ENCODE results near the gene PIMREG. TPM values are rescaled to one million over a fixed set of nuclear protein-coding genes. Genes with fewer than 3 reads are reported as not detected.

PIMREG gene
- total RNA-seq: 37.6 and 38.3 TPM in 2 replicates

GRCh38 chr17:6443692-6444570 is at the start of gene PIMREG:
TSS of gene PIMREG (plus strand) at chr17:6444455. CDS start at chr17:6445111, 656 bp downstream.

GRCh38 chr17:6435051-6435450 is 9.2 kb upstream of the PIMREG start, which contains the start of gene AIPL1:
TSS of gene AIPL1 (minus strand) at chr17:6435121. CDS start at chr17:6435104, 17 bp downstream.

Other genes starting within 250 kb of the PIMREG start
- not detected in 2 replicates for gene AIPL1, start 9.3 kb upstream of the PIMREG start, total RNA-seq
- 1.0 and 1.6 TPM in 2 replicates for gene PITPNM3, start 112.1 kb downstream of the PIMREG start, total RNA-seq
- gene KIAA0753, start 196.3 kb downstream of the PIMREG start, total RNA-seq: 9.3 and 11.7 TPM in 2 replicates
- 148 and 248 TPM in 2 replicates for gene TXNDC17, start 196.6 kb downstream of the PIMREG start, total RNA-seq
- 16.0 and 22.1 TPM in 2 replicates for gene MED31, start 207.2 kb downstream of the PIMREG start, total RNA-seq
- 0.40 and 0.91 TPM in 2 replicates for gene C17orf100, start 207.3 kb downstream of the PIMREG start, total RNA-seq